Aorta (tissue), 5 donors: ENCODE measurements around the gene KCNB1. TPM values are rescaled to one million over a fixed set of nuclear protein-coding genes. Genes with fewer than 3 reads are reported as not detected.

Source experiments
- ATAC-seq: fragments of 200-7000 bp; cut with Tn5 transposase; one replicate; pipeline ENCODE4 v1.9.1; 2022; ENCODE audit warnings: moderate library complexity; ENCODE audit not compliant: low FRiP score
- DNase-seq, 2 donors: peaks; one replicate each; pipeline ENCODE4 v3.0.0-alpha.2; 2020
- H3K27ac ChIP-seq, 2 donors: one replicate each; pipeline ENCODE4 v1.5.1; 2013; ENCODE audit warnings: low read length in 2 of 2, mild to moderate bottlenecking in 2 of 2, moderate library complexity in 2 of 2, control low read depth in 1 of 2, inconsistent platforms in 1 of 2, low read depth in 1 of 2
- H3K27me3 ChIP-seq, 2 donors: one replicate each; pipeline ENCODE4 v1.6.1; 2013; ENCODE audit warnings: control low read depth in 1 of 2, low read length in 1 of 2, mild to moderate bottlenecking in 1 of 2, moderate library complexity in 1 of 2; ENCODE audit not compliant: insufficient read depth in 2 of 2, control insufficient read depth in 1 of 2
- H3K36me3 ChIP-seq, 2 donors: one replicate each; pipeline ENCODE4 v1.6.1; 2013; ENCODE audit warnings: control low read depth in 1 of 2, low read length in 1 of 2, mild to moderate bottlenecking in 1 of 2; ENCODE audit not compliant: insufficient read depth in 2 of 2, control insufficient read depth in 1 of 2
- H3K4me1 ChIP-seq, 2 donors: one replicate each; pipeline ENCODE4 v1.6.1; 2013; ENCODE audit warnings: low read length in 2 of 2, control low read depth in 1 of 2, mild to moderate bottlenecking in 1 of 2, moderate library complexity in 1 of 2; ENCODE audit not compliant: insufficient read depth in 2 of 2, control insufficient read depth in 1 of 2
- H3K4me3 ChIP-seq, 2 donors: one replicate each; pipeline ENCODE4 v1.5.1; 2013; ENCODE audit warnings: low read length in 2 of 2, control low read depth in 1 of 2, mild to moderate bottlenecking in 1 of 2
- H3K9me3 ChIP-seq: one replicate; pipeline ENCODE4 v1.6.1; 2013; ENCODE audit warnings: mild to moderate bottlenecking, low read length; ENCODE audit not compliant: control insufficient read depth
- WGBS, 2 donors: extraction: QIAGEN DNeasy Blood & Tissue Kit; methylation state at CpG; one replicate each; pipeline ENCODE4 v1.1.7; 2013; 5-methylcytosine and 5-hydroxymethylcytosine counted together
- intact Hi-C, 2 donors: fragments of 100-400 bp; cut with DNase I; formaldehyde crosslinking; loops; one replicate each; pipeline versions ENCODE4 v1.14.2 to v1.15.0; 2022
- polyA plus RNA-seq, 2 donors: library from polyadenylated mRNA; stranded (reverse); fragments of 200-250 nt; gene quantifications; one replicate each; pipeline ENCODE4 v1.2.3, GENCODE V29; 2013
- total RNA-seq, 2 donors: library from RNA; stranded (reverse); fragmentation: NEBNext Ultra II Directional; extraction: Animal tissue kit (Norgen Biotek cat#: 25700); gene quantifications; one replicate each; pipeline ENCODE4 v1.2.1, GENCODE V29; 2021
- donor health status: healthy with polysubstance abuse.
- donor health status: Bipolar disorder and iron deficiency.
- donor health status: DM: no; HTN: no; CAD: no.
- donor health status: DM: no; HTN: no; CAD: no.
- donor health status: DM: yes; HTN: yes; CAD: no.

KCNB1 gene
- total and polyA plus RNA-seq, 4 donors, result under 0.01 to 2.0 (median 0.65) TPM; not detected in 1

DNA sequence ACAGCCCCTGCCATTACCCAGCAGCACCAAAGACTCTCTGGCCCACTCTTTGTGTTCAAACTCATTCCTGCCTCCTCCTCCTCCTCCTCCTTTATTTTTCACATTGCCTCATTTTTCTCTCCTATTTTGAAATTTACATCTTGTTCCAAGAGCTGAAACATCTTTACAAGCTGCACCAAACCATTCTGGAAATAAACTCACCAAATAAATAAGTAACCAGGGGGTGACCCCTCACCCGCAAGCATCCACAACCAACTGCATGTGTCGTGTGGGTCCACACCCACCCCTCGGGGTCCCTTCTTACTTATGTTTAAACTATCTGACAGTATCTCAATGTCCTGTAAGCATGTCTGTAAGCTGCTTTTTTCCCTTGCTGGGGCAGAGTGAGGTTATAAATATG lies 1.4 kb downstream of the KCNB1 start:
- Histone ChIP-seq H3K4me1 (no peaks in the 10 kb centered on the region), H3K4me3 (no peak overlapping the region), H3K27ac (no peak overlapping the region), H3K27me3 (no peaks in the 10 kb centered on the region), H3K9me3 (no peaks in the 10 kb centered on the region), H3K36me3 (no peaks in the 10 kb centered on the region)
- no peak for DNase-seq
- WGBS, 2 donors, result 92 to 95% methylated on average over 3 of the region's 3 CpGs
- ATAC-seq, result no peak
- intact Hi-C loops, result loop anchor here (5.0 kb wide), 1 partner anchor 99 kb away; no protein-coding TSS in a partner anchor

DNA sequence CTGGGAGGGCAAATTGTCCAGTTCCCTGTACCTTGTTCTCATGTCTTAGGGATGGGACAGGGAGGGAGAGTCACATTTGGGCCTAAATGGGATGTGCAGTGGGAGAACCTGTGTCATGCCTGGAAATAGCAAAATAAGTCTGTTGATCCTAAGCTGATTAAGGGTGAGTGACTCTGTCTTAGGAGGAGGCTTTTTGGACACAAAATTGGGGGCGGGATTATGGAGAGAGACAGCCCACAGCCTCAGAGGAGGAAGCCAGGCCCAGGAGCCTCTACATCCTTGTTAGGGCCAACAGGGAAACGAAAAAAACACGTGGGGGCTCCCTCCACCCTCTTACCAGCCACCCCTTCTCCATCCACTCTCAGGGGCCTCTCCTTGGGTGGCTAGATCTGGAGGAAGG lies 2.2 kb downstream of the KCNB1 start:
- Histone ChIP-seq H3K27ac (no peak overlapping the region), H3K4me3 (no peak overlapping the region), H3K9me3 (no peaks in the 10 kb centered on the region), H3K27me3 (no peaks in the 10 kb centered on the region), H3K4me1 (no peaks in the 10 kb centered on the region), H3K36me3 (no peaks in the 10 kb centered on the region)
- ATAC-seq, result no peak
- intact Hi-C loops, result loop anchor here (5.0 kb wide), 1 partner anchor 98 kb away; no protein-coding TSS in a partner anchor
- DNase-seq, result no peak
- 67 to 88% methylated on average over 3 of the region's 3 CpGs for WGBS, 2 donors

DNA sequence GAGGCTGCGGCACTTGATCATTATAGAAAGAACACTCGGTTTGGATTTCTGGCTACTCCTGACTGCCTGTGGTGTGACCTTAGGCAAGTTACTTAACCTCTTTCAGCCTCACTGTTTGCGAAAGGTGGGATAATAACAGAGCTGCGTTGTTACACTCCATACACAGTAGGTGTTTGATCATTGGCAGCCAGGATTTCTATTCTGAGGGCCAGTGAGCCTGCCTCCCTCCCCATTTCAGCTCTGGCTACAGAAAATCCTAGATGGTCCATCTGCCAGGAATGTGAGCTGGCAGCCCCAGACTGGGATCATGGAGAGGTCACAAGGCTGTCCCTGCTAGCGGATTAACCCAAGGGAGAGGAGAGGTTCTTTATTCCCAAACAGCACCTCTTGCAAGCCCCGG lies 2.7 kb downstream of the KCNB1 start:
- 80 to 82% methylated on average over 6 of the region's 6 CpGs for WGBS, 2 donors
- Histone ChIP-seq H3K4me1 (no peaks in the 10 kb centered on the region), H3K9me3 (no peaks in the 10 kb centered on the region), H3K27me3 (no peaks in the 10 kb centered on the region), H3K4me3 (no peak overlapping the region), H3K27ac (no peak overlapping the region), H3K36me3 (no peaks in the 10 kb centered on the region)
- DNase-seq, result no peak
- intact Hi-C loops, result loop anchor here (5.0 kb wide), 1 partner anchor 97 kb away; no protein-coding TSS in a partner anchor
- no peak for ATAC-seq

DNA sequence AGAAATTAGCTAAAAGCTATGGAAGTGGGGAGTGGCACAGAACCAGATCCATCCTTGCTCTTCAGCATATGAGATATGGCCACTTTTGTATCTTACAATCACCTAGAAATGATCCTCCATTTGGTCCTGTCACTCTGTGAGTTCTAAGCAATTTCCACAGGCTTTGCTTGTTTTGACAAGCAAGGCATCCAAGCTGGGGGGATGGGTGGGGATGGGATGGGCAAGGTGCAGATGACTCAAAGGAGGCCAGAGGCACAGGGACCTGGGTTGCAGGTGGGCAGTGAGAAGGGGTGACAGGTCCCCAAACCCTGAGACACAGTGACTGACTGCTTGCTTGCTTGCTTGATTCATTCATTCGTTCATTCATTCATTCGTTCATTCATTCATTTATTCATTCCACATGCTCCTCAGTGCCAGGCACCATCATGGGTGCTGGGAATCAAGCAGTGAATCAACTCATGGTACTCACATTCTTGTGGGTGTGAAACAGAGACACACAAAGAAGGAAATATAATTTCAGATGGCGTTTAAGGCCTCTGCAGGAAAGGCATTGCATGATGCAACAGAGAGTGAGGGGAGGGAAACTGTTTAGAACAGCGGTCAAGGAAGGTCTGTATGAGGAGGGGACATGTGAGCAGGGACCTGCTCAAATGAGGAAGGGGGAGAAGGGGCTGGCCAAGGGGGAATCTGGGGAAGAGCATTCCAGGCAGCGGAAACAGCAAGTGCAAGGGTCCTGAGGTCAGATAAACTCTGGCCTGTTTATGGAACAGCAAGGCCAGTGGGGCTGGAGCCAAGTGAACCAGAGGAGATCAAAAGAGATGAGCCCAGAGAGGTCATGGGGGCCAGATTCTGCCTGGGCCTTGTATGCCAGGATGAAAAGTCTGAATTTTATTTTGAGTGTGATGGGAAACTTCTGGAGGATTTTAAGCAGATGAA lies 3.4 kb downstream of the KCNB1 start:
- Histone ChIP-seq H3K36me3 (no peaks in the 10 kb centered on the region), H3K9me3 (no peaks in the 10 kb centered on the region), H3K27me3 (no peaks in the 10 kb centered on the region), H3K4me3 (no peak overlapping the region), H3K27ac (no peak overlapping the region), H3K4me1 (no peaks in the 10 kb centered on the region)
- intact Hi-C loops, result no loop called here
- DNase-seq (no peak), ATAC-seq (no peak)
- 79 to 87% methylated on average over 5 of the region's 5 CpGs for WGBS, 2 donors

DNA sequence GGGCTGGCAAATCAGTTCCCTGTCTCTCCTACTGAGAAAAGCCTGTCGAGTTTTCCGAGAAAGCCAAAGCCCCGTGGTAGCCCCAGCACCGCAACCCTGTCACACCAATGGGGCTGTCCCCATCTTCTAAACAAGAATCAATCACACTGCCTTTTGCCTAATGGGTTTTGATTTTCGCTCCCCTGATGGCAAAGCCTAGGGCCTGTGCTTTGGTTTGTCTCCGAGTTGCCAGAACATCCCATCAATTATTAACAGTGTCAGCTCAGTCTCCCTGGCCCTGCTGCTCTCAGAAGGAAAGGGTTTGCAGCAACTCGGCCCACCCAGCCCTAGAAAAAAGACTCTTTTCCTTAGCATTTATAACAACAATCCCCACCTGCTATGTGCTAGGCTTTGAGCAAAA lies 4.2 kb downstream of the KCNB1 start:
- Histone ChIP-seq H3K27ac (no peak overlapping the region), H3K4me3 (no peak overlapping the region), H3K9me3 (no peaks in the 10 kb centered on the region), H3K4me1 (no peaks in the 10 kb centered on the region), H3K36me3 (no peaks in the 10 kb centered on the region), H3K27me3 (no peaks in the 10 kb centered on the region)
- DNase-seq (no peak), ATAC-seq (no peak)
- WGBS, 2 donors, result 68 to 78% methylated on average over 7 of the region's 7 CpGs
- intact Hi-C loops, result no loop called here

DNA sequence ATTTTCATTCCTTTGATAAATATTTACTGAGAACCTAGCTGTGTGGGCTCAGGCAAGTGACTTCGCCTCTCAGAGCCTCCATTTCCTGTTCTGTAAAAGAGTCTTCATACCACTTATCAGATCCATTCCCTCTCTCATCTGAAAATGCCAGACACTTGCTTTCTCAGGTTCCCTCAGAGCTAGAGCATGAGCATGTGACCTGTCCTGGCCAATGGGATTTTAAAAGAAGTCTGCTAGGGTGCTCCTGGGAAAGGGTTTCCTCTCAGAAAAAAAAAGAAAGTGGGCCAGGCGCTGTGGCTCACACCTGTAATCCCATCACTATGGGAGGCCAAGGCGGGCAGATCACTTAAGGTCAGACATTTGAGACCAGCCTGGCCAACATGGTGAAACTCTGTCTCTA lies 5.3 kb downstream of the KCNB1 start:
- DNase-seq (no peak), ATAC-seq (no peak)
- Histone ChIP-seq H3K27ac (no peak overlapping the region), H3K9me3 (no peaks in the 10 kb centered on the region), H3K27me3 (no peaks in the 10 kb centered on the region), H3K4me3 (no peak overlapping the region), H3K36me3 (no peaks in the 10 kb centered on the region), H3K4me1 (no peaks in the 10 kb centered on the region)
- 80 to 86% methylated on average over 3 of the region's 3 CpGs for WGBS, 2 donors
- intact Hi-C loops, result no loop called here

DNA sequence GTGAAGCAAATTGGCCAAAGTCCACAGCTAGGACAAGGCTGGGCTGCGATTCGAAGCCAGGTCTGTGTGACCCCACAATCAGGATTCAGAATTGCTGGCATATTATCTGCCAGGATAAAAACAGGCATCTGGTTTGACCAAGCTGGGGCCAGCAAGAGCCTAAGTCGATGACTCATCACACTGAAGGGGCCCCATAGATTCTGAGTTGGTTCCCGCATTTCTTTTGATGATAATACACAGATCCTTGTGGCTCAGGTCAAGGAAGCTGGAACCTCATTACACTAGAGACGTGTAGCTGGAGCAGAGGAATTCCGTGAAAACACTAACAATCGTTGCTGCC lies 6.5 kb downstream of the KCNB1 start:
- intact Hi-C loops, result no loop called here
- Histone ChIP-seq H3K9me3 (no peaks in the 10 kb centered on the region), H3K4me1 (no peaks in the 10 kb centered on the region), H3K4me3 (no peak overlapping the region), H3K36me3 (no peaks in the 10 kb centered on the region), H3K27ac (no peak overlapping the region), H3K27me3 (no peaks in the 10 kb centered on the region)
- 78 to 86% methylated on average over 7 of the region's 7 CpGs for WGBS, 2 donors
- ATAC-seq, result no peak
- no peak for DNase-seq

DNA sequence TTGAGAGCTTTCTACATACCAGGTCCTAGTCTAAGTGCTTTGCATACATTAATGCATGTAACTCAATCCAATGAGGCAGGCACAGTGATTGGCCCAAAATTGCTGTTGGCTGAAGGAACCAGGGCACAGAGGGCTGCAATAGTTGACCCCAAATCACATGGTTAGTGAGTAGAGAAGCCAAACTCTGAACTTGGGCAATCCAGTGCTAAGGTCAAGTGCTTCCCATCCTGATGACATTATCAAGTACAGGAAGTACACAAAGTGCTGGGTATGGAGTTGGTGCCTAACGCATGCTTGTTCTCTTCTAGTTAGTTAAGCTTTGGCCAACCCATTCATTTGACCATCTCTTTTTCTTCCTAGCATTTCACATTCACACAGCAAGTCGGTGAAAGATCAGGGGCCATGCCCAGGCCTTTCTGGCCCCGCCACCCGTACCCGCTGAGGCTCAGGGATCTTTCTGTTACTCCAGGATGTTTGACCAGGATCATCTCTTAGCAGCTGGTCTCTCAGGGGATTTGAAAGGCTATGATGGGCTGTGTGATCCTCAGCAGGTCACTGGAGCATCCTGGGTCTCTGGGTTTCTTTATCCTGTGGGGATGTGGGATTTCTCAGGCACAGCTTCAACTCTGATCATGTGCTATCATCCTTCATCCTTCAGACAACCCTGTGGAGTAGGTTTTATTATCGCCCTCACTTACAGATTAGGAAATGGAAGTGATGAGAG lies 7.0 kb downstream of the KCNB1 start:
- Histone ChIP-seq H3K4me3 (no peak overlapping the region), H3K36me3 (no peaks in the 10 kb centered on the region), H3K9me3 (no peaks in the 10 kb centered on the region), H3K4me1 (no peaks in the 10 kb centered on the region), H3K27me3 (no peaks in the 10 kb centered on the region), H3K27ac (no peak overlapping the region)
- DNase-seq, result no peak
- intact Hi-C loops, result no loop called here
- no peak for ATAC-seq
- 92 to 95% methylated on average over 6 of the region's 6 CpGs for WGBS, 2 donors

DNA sequence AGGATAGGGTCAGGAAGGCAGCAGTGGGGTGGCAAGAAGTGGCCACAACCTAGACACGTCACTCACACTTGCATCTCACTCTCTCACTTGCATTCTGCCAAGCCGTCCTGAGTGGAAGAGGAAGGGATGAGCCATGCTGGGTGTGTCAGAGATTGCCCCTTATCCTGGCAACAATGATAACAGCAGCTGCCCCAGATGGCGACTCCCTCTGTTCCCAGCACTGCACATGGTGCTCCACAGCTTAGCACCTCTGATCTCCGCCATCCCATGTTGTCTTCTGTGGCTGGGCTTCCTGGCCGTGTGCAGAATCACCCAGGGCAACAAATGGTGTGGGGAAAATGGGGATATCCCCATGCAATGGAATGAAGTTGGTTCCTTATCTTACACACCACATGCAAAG lies 11.1 kb downstream of the KCNB1 start:
- no peak overlapping the region for H3K4me3 ChIP-seq
- intact Hi-C loops, result no loop called here
- H3K4me1 ChIP-seq, result no peaks in the 10 kb centered on the region
- no peaks in the 10 kb centered on the region for H3K9me3 ChIP-seq
- ATAC-seq (no peak), DNase-seq (no peak)
- WGBS, 2 donors, result 71 to 86% methylated on average over 5 of the region's 5 CpGs
- H3K36me3 ChIP-seq, result no peaks in the 10 kb centered on the region
- no peaks in the 10 kb centered on the region for H3K27me3 ChIP-seq
- no peak overlapping the region for H3K27ac ChIP-seq
